Stomach smooth muscle (tissue), 2 donors: ENCODE data around the gene PCNX2.

Experiments
- H3K27ac ChIP-seq: one replicate; pipeline ENCODE4 v1.7.0; 2013; ENCODE audit warnings: mild to moderate bottlenecking, low read length, inconsistent platforms
- H3K27me3 ChIP-seq, 2 donors: one replicate each; pipeline ENCODE4 v1.7.0; 2013; ENCODE audit warnings: low read length in 2 of 2; ENCODE audit not compliant: insufficient read depth in 2 of 2, control insufficient read depth in 1 of 2
- H3K36me3 ChIP-seq, 2 donors: one replicate each; pipeline ENCODE4 v1.7.0; 2013; ENCODE audit warnings: low read length in 2 of 2; ENCODE audit not compliant: control insufficient read depth in 2 of 2, insufficient read depth in 2 of 2
- H3K4me1 ChIP-seq: one replicate; pipeline ENCODE4 v1.7.0; 2013; ENCODE audit warnings: low read length; ENCODE audit not compliant: control insufficient read depth, insufficient read depth
- H3K4me3 ChIP-seq, 2 donors: one replicate each; pipeline ENCODE4 v1.7.0; 2013; ENCODE audit warnings: low read length in 2 of 2
- H3K9ac ChIP-seq, 2 donors: one replicate each; pipeline ENCODE4 v1.7.0; 2013; ENCODE audit warnings: low read length in 2 of 2, mild to moderate bottlenecking in 1 of 2
- H3K9me3 ChIP-seq, 2 donors: one replicate each; pipeline ENCODE4 v1.7.0; 2013; ENCODE audit warnings: low read length in 2 of 2; ENCODE audit not compliant: control insufficient read depth in 2 of 2
- donor health status: healthy.
- donor health status: Pancreatic carcinoma.

Gene PCNX2

DNA sequence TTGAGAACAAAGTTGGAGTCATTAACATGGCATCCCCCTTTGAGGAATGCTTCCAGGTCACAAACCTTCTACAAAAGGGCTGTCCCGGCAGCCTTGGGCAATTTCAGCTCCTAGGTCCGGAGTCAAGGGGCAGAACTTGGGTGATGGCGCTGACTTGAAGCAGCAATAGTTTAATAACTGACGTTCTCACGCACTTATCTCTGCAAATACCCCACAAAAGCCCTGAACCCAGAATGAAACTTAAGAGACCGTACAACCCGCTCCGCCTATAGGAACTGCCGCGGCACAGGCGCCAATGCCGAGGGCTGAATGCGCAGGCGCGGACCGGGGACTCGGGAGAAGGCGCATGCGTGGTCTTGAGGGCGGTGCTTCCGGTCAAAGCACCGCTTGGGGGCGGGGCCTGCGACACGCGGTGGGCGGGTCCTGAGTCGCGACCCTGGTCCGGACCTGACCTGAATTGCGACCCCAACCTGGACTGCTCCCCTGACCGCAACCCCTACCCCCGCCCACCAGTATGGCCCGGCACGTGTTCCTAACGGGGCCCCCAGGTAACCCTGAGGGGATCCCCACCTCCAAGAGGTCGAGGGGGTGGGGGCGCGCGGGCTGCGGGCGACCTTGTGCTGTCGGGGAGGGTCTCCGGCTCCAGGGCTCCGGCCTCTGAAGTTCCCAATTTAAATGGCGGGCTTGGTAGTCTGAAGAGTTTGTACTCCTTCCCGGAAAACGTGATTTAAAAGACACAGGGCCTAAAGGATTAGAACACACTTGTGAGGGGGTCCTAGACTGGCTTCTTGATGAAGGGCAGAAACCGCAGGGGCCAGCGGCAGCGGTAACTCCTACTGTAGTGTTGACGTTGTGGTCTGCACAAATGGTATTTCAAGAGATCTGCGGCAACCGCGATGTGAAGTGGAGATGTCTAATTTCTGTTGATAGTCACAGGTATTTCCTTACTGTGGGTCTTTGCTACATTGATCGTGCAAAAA, 345.0 kb downstream of the PCNX2 start, which contains the start of gene NTPCR:
NTPCR (plus strand) TSS at position 415 of the 980 bp plus-strand sequence; CDS start at position 515, 100 bp downstream.
- Histone ChIP-seq H3K27ac (peak within 1 kb of the TSS; percentile 61), H3K9ac (peak within 1 kb of the TSS; percentile 87 to 88), H3K27me3 (no peaks in the 10 kb centered on the region), H3K4me3 (peak within 1 kb of the TSS; percentile 78 to 92), H3K4me1 (peaks cover 3% of the 10 kb centered on the region), H3K9me3 (no peaks in the 10 kb centered on the region), H3K36me3 (no peaks in the 10 kb centered on the region)

DNA sequence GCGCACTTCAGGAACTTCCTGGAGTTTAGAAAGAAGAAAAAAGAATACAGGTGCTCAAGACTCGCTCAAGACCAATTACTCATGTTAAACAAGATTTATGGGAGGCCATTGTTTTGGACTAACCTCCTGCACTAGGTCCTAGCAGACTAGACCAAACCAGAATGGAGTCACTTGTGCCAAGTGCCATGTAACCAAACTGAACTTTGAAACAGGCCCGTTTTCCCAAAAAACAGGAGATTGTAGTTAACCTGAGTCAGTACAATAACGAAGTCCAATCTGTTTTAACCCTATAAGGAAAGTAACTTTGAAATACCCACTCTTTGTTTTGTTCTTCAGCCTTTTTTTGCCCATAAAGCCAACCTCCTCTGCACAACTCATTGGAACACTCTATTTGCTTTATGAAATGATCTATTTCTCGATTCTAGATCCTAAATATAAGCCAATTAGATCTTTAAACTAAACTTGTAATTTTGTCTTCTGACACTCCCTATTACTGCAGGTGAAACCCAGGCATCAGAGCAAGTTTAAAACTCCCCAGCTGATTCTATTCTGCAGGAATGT, 345.8 kb downstream of the PCNX2 start:
- no peaks in the 10 kb centered on the region for H3K36me3 ChIP-seq
- H3K27me3 ChIP-seq: no peaks in the 10 kb centered on the region
- H3K4me3 ChIP-seq: peak overlapping the region; percentile 78 to 92
- H3K27ac ChIP-seq: peak overlapping the region; percentile 61
- H3K9me3 ChIP-seq: no peaks in the 10 kb centered on the region
- H3K9ac ChIP-seq: peak overlapping the region; percentile 87 to 88
- peaks cover 3% of the 10 kb centered on the region for H3K4me1 ChIP-seq

DNA sequence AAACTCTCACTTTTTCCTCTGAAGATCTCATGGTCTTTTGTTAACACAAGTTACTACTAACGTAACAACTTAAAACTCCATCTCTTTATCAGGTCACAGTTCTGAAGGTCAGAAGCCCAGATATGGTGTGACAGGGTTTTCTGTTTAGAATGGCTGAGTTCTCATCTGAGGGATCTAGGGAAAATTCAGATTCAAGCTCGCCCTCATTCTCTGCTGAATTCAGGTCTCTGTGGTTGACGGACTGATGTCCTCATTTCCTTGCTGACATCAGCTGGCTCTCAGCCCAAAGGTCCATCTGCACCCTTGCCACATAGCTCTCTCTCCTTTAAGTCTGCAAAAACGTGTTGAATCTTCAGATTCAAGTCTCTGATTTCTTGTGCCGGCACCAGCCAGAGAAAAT, 351.2 kb downstream of the PCNX2 start:
- no peaks in the 10 kb centered on the region for H3K36me3 ChIP-seq
- H3K27me3 ChIP-seq: peaks cover 0 to 3% of the 10 kb centered on the region in 2 donors
- H3K4me1 ChIP-seq: no peaks in the 10 kb centered on the region
- H3K4me3 ChIP-seq: no peak overlapping the region
- H3K9me3 ChIP-seq: peaks cover 0 to 4% of the 10 kb centered on the region in 2 donors
- no peak overlapping the region for H3K27ac ChIP-seq
- H3K9ac ChIP-seq: no peak overlapping the region

DNA sequence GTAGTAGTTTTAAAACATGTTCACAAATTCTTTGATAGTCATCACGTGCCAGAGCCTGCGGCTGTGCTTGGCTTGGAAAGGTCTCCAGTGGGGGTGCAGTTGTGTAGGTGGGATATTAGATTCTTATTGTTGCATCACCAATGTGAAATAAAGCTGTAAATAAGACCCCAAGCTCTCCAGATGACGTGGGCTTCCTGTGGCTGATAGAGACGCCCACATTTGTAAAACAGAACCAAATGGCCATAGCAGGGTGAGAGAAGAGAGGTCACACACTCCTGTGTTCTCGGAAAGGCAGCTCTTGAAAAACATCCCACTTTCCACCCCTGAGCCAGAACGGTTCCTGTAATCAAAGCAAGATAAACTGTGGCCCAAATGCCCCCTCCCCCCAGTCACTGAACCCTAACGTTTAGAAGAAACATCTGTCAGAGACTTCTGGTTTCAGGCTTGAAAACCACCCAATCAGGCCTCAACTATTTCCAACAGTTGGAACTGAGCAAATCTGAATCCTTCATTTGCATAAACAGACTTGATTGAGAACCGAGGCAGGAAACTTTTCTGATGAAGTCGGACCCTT, 351.8 kb downstream of the PCNX2 start:
- Histone ChIP-seq H3K9me3 (peaks cover 0 to 4% of the 10 kb centered on the region in 2 donors), H3K27ac (no peak overlapping the region), H3K36me3 (no peaks in the 10 kb centered on the region), H3K4me3 (no peak overlapping the region), H3K27me3 (peaks cover 0 to 3% of the 10 kb centered on the region in 2 donors), H3K9ac (no peak overlapping the region), H3K4me1 (no peaks in the 10 kb centered on the region)

DNA sequence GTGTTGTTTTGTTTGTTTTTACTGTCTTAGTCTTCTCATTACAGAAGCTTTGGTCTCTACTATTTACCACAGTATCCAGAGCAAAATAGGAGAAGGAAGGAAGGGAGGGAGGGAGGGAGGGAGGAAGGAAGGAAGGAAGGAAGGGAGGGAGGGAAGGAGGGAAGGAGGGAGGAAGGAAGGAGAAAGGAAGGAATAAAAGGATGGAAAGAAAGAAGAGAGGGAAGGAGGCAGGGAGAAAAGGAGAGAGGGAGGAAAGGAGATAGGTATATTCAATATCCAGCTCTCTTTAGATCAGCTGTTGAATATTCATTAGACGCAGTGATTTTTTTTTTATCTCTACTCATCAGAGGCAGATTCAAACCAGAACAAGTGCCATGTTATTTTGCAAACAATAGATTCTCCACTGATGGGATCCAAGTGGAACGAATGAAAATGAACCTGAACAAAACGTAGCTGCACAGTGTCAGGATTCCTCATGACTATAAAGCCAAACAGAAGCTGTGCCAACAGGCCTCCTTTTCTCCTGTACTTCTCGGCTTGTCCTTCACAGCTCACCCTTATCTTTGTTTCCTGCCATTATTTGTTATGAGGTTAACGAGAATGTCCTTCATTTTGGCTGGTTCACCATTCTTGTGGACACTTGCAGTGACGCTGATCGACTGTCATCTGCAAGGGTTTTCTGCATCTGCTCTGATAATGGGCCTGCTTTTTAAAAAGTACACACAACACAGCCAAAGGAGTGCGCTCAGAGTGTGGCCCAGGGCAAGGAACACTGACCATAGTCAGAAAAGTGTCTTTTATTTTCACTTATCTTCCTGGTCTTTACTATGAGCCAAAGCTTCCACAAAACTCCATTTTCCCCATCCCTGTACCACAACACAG, 352.9 kb downstream of the PCNX2 start:
- no peak overlapping the region for H3K9ac ChIP-seq
- H3K27me3 ChIP-seq: peaks cover 0 to 3% of the 10 kb centered on the region in 2 donors
- H3K36me3 ChIP-seq: no peaks in the 10 kb centered on the region

DNA sequence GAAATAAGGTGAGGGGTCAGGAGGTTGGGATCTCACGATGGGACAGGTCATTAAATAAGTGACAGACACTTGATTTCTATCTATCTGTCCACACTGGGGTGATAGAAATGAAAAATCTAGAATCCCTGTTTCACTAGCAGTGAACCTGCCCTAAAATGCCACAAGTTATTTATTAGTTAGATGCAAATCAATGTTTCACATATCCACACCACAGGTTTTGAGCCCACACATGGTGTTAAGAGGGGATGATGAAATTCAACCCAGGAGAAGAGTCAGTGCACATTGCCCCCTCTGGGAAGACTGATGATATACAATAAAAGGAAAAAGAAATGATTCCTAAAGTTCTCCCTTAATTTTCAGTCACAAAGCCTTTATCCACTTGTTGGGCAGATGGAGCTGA, 355.3 kb downstream of the PCNX2 start:
- Histone ChIP-seq H3K27ac (no peak overlapping the region), H3K4me3 (no peak overlapping the region), H3K36me3 (no peaks in the 10 kb centered on the region), H3K9ac (no peak overlapping the region), H3K4me1 (no peaks in the 10 kb centered on the region), H3K27me3 (peaks cover 0 to 3% of the 10 kb centered on the region in 2 donors), H3K9me3 (peaks cover 0 to 4% of the 10 kb centered on the region in 2 donors)

More for the DNA sequence above, 352.9 kb downstream of the PCNX2 start:
- Histone ChIP-seq H3K4me1 (no peaks in the 10 kb centered on the region), H3K27ac (no peak overlapping the region), H3K9me3 (peaks cover 0 to 4% of the 10 kb centered on the region in 2 donors), H3K4me3 (no peak overlapping the region)

DNA sequence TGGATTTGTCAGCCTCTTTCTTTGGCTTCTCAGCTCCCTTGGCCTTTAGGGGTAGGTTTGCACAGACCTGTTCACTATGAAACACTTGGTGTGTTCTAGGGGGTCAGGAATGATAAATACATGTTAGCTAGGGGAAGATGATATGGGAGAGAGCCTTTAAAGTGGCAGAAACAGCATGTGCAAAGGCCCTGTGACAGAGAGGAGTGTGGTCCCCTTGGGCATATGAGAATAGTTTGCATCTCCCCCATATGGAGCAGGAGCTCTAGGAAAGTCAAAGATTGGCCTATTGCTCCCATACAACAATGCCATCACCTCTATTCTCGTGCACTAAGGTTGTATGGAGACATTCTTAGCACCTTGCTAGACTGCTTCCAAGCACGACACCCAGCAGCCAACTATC, 355.8 kb downstream of the PCNX2 start:
- Histone ChIP-seq H3K4me1 (no peaks in the 10 kb centered on the region), H3K36me3 (no peaks in the 10 kb centered on the region), H3K27me3 (peaks cover 0 to 3% of the 10 kb centered on the region in 2 donors), H3K9me3 (peaks cover 0 to 4% of the 10 kb centered on the region in 2 donors), H3K9ac (no peak overlapping the region), H3K27ac (no peak overlapping the region), H3K4me3 (no peak overlapping the region)

DNA sequence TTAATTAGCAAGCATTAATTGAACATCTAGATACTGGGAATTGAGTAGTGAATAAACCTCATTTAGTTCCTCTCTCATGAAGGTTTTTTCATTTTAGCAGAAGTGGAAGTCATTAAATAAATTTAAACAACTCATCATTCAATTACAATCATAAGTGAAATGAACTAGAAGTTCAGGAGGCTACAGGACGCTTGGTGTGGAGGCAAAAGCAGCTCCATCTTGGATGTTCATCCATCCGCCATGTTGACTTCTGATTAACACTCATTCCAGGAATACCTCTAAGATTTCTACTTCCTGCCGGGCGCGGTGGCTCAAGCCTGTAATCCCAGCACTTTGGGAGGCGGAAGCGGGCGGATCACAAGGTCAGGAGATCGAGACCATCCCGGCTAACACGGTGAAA, 356.6 kb downstream of the PCNX2 start:
- no peak overlapping the region for H3K27ac ChIP-seq
- H3K4me3 ChIP-seq: no peak overlapping the region
- H3K9me3 ChIP-seq: no peaks in the 10 kb centered on the region
- H3K36me3 ChIP-seq: no peaks in the 10 kb centered on the region
- H3K27me3 ChIP-seq: peaks cover 0 to 3% of the 10 kb centered on the region in 2 donors
- H3K4me1 ChIP-seq: no peaks in the 10 kb centered on the region
- H3K9ac ChIP-seq: no peak overlapping the region

DNA sequence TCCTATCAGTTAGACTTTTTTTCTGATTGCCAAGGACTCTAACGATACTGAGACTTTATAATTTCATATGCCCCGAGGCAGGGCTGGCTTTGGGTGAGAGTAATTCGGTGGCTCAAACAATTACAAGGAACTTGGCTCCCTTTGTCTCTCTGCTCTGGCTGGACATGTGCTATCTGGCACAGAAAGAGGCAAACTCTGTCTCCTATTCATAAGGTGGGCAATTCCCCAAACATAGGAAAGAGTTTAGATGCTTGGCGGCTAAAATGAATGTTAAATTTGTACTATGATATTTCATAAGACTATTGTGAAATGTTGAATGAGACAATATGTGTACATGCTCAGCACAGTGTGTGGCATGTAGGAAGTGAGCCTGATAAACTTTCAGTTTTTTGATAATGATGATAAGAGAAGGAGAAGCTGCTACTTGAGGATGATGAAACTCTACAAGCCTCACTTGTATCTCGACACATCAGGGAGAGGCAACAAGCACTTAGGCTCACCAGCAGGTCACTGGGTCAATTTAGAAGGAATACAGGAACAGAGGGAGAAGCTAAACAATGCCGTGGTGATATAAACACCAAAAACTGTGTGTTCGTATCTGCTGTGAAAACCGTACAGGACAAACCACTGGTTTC, 357.7 kb downstream of the PCNX2 start:
- Histone ChIP-seq H3K4me1 (no peaks in the 10 kb centered on the region), H3K9me3 (no peaks in the 10 kb centered on the region), H3K4me3 (no peak overlapping the region), H3K36me3 (no peaks in the 10 kb centered on the region), H3K9ac (no peak overlapping the region), H3K27me3 (peaks cover 0 to 3% of the 10 kb centered on the region in 2 donors), H3K27ac (no peak overlapping the region)

DNA sequence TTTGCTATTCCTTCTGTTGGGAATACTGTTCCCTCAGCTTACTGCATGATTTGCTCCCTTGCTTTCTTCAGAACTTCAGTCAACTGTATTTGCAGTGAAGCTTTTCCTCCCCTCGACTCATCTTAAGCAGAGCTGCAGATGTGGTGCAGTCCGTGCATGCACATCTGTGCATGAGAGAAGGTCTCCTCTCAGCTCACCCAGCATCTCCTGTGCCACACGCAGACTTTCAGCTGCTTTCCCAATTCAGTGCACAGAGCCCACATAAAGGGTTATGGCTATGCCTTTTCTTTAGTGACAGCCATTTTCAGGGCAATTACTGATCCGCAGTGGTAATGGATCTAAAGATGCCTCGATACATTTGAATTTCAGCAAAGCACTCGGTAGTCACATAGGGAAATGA, 358.6 kb downstream of the PCNX2 start:
- Histone ChIP-seq H3K27me3 (peaks cover 0 to 3% of the 10 kb centered on the region in 2 donors), H3K27ac (no peak overlapping the region), H3K9me3 (no peaks in the 10 kb centered on the region), H3K4me3 (no peak overlapping the region), H3K36me3 (no peaks in the 10 kb centered on the region), H3K4me1 (no peaks in the 10 kb centered on the region), H3K9ac (no peak overlapping the region)
